ENCODE measurements around the gene AKT3. TPM values are rescaled to one million over a fixed set of nuclear protein-coding genes. Genes with fewer than 3 reads are reported as not detected.

The AKT3 gene
- total and polyA plus RNA-seq, 2 experiments from 2014 or later: 3.5 to 23.4 TPM

- Histone ChIP-seq H3K4me3 (no peak overlapping the region), H3K36me3 (no peaks in the 10 kb centered on the region), H3K4me1 (ENCODE audit: low read depth) (peaks cover 5% of the 10 kb centered on the region), H3K27me3 (no peaks in the 10 kb centered on the region), H3K9me3 (ENCODE audit: low read depth) (no peaks in the 10 kb centered on the region), H3K27ac (no peak overlapping the region)
- TF ChIP-seq, protein P1, sequence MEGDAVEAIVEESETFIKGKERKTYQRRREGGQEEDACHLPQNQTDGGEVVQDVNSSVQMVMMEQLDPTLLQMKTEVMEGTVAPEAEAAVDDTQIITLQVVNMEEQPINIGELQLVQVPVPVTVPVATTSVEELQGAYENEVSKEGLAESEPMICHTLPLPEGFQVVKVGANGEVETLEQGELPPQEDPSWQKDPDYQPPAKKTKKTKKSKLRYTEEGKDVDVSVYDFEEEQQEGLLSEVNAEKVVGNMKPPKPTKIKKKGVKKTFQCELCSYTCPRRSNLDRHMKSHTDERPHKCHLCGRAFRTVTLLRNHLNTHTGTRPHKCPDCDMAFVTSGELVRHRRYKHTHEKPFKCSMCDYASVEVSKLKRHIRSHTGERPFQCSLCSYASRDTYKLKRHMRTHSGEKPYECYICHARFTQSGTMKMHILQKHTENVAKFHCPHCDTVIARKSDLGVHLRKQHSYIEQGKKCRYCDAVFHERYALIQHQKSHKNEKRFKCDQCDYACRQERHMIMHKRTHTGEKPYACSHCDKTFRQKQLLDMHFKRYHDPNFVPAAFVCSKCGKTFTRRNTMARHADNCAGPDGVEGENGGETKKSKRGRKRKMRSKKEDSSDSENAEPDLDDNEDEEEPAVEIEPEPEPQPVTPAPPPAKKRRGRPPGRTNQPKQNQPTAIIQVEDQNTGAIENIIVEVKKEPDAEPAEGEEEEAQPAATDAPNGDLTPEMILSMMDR (IDR thresholded peaks at IDR 0.05; ENCODE audit: low read depth, low read length): no peak
- no peak for DNase-seq (ENCODE audit: low read depth in 1 of 2, low spot score in 1 of 2)
Measured at GRCh38 chr1:243487036-243487648, 362.9 kb downstream of the AKT3 start.

DNA sequence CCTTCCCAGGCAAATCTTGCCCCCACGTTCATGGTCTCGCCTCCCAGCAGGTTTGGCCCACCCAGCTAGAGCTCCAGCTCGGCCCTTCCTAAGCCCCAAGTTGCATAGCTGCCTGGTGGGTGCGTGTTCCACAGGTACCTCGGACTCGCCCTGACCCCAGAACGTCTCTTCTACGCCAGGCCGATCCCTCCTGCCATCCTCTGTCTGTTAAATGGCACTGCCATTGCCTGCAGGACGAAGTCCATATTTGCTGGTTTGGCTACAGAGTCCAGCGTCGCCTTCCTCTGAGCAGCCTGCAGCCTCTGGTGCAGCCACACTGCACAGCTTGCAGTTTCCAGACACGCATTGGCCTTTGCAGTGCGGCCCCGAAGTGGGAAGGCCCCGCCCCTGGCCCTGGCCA, 366.1 kb downstream of the AKT3 start:
- Histone ChIP-seq H3K36me3 (no peaks in the 10 kb centered on the region), H3K4me1 (ENCODE audit: low read depth) (peaks cover 5% of the 10 kb centered on the region), H3K4me3 (no peak overlapping the region), H3K9me3 (ENCODE audit: low read depth) (no peaks in the 10 kb centered on the region), H3K27ac (no peak overlapping the region), H3K27me3 (no peaks in the 10 kb centered on the region)
- no peak for DNase-seq (ENCODE audit: low read depth in 1 of 2, low spot score in 1 of 2)
- TF ChIP-seq, protein P1 (IDR thresholded peaks at IDR 0.05; ENCODE audit: low read depth, low read length): no peak

DNA sequence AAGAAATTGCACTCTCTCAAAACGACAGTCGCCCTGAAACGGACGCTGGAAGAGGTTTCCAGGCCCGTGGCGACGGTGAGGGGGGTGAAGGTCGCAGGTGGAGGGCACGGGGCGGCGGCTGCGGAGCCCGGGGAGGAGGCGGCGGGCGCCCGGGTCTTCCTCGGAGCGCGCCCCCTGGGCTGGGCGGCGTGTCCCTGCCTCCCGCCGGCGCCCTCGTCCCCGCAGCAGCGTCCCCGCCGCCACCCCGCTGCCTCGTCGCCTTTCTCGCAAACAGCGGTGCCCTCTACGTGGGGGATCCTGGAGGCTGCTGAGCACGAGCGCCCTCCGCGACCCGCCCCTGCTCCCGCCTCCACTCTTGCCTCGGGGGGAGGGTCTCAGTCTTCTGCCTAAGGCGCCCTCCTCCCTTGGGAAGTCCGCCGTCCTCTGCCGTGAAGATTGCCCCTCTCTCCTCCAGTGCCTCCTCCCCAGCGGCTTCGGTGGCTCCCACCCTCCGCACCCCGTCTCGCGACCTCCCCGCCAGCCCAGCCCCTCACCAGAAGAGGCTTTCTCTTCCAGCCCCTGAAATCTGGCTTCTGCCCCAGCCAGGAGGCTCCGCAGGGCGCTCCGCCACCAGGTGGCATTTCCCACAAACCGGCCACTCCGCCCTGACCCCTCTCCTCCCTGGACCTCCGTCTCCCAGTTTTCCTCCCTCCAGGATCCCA, 366.8 kb downstream of the AKT3 start:
- TF ChIP-seq, protein P1 (IDR thresholded peaks at IDR 0.05; ENCODE audit: low read depth, low read length): peak; percentile 10
- Histone ChIP-seq H3K4me1 (ENCODE audit: low read depth) (peaks cover 5% of the 10 kb centered on the region), H3K27me3 (no peaks in the 10 kb centered on the region), H3K4me3 (peak overlapping the region; percentile 37), H3K9me3 (ENCODE audit: low read depth) (no peaks in the 10 kb centered on the region), H3K36me3 (no peaks in the 10 kb centered on the region), H3K27ac (no peak overlapping the region)
- DNase-seq (ENCODE audit: low read depth in 1 of 2, low spot score in 1 of 2): peak in 1 of 2 donors; percentile 43

DNA sequence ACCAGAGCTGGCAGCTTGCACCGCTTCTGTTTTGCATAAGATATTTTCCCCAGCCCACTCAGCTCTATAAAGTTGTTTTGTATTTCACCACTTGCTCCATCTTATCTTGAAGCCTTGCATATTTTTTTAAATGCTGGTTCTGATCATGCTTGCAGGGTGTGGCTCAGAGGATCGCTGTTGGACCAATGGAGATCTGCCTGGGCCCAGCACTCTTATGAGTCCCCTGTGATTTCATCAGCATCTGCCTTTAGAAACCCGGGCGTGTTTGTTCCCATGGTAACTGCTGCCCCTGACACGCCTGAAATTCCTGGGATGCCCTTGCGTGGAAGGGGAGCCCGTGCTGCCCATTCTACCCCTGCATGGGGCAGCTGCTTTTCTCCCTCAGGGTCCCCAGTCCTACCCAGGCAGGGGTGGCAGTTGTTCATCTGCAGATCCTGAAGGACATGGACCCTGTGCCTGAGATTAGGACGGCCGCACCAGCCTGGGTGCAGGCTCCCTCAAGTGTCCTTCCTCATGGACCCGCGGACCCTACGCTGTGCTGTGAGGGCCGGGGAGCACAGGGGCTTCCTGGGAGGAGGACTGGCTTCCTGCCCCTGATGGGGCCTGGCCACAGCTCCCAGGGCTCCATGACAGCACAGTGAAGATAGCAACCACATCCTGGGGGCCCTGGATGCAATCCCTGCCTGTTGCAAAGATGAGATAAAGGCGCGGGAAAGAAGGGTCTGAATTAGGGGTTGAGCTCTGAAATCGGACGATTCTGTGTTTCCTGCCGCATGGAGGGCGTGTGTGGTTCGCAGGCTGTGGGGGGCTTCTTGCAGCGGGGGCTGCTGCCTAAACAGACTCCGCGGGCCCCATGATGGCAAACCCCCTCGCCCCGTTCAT, 367.7 kb downstream of the AKT3 start:
- peak in 1 of 2 donors; percentile 92 for DNase-seq (ENCODE audit: low read depth in 1 of 2, low spot score in 1 of 2)
- TF ChIP-seq, protein P1 (IDR thresholded peaks at IDR 0.05; ENCODE audit: low read depth, low read length): no peak
- Histone ChIP-seq H3K9me3 (ENCODE audit: low read depth) (no peaks in the 10 kb centered on the region), H3K36me3 (no peaks in the 10 kb centered on the region), H3K4me1 (ENCODE audit: low read depth) (peaks cover 5% of the 10 kb centered on the region), H3K27me3 (no peaks in the 10 kb centered on the region), H3K27ac (no peak overlapping the region), H3K4me3 (peak overlapping the region; percentile 37)

- H3K4me3 ChIP-seq: no peak overlapping the region
- no peak for DNase-seq (ENCODE audit: low read depth in 1 of 2, low spot score in 1 of 2)
- TF ChIP-seq, protein P1 (IDR thresholded peaks at IDR 0.05; ENCODE audit: low read depth, low read length): no peak
- no peaks in the 10 kb centered on the region for H3K9me3 ChIP-seq (ENCODE audit: low read depth)
- no peak overlapping the region for H3K27ac ChIP-seq
- H3K36me3 ChIP-seq: no peaks in the 10 kb centered on the region
- no peaks in the 10 kb centered on the region for H3K27me3 ChIP-seq
- H3K4me1 ChIP-seq (ENCODE audit: low read depth): peaks cover 5% of the 10 kb centered on the region
Measured at GRCh38 chr1:243481101-243481500, 368.9 kb downstream of the AKT3 start.

Measured in cardiac muscle cell (in vitro differentiated cells and primary cell).